Common myeloid progenitor, CD34-positive (primary cell): ENCODE measurements around the gene CHGA.

ENCODE experiments used
- CTCF ChIA-PET: fragments of 350-600 bp; sonication (Branson Sonifier 250); formaldehyde crosslinking; loops from one replicate; lab custom pipeline; 2021; ENCODE audit warnings: antibody characterized with exemption; lab: Charles Lee
- POLR2A ChIA-PET: fragments of 350-600 bp; sonication (Branson Sonifier 250); formaldehyde crosslinking; loops from one replicate; lab custom pipeline; 2021; ENCODE audit warnings: antibody characterized with exemption; lab: Charles Lee
- DNase-seq, 3 donors: peaks; one replicate each; pipeline versions ENCODE4 v3.0.0 to v3.0.0-alpha.2; 2013
- H3K27ac ChIP-seq, 2 experiments: 1 replicate in 1 of 2; 2 replicates in 1 of 2; pipeline ENCODE4 v1.7.0; 2013; ENCODE audit warnings: inconsistent platforms in 2 of 2, low read length in 2 of 2, mild to moderate bottlenecking in 2 of 2, low read depth in 1 of 2, moderate library complexity in 1 of 2; ENCODE audit not compliant: severe bottlenecking in 2 of 2, insufficient read depth in 1 of 2, poor library complexity in 1 of 2
- H3K27me3 ChIP-seq, 5 experiments: replicated peaks in 2 of 5; 1 replicate in 3 of 5; 2 replicates in 2 of 5; pipeline versions ENCODE4 v1.6.1 to v1.7.0; 2013; ENCODE audit warnings: low read length in 4 of 5, mild to moderate bottlenecking in 2 of 5, moderate library complexity in 2 of 5, inconsistent platforms in 1 of 5; ENCODE audit not compliant: insufficient read depth in 5 of 5, control insufficient read depth in 4 of 5
- H3K36me3 ChIP-seq, 4 experiments: 1 replicate in 2 of 4; 2 replicates in 2 of 4; pipeline versions ENCODE4 v1.6.1 to v1.7.0; 2013; ENCODE audit warnings: low read length in 3 of 4, control low read depth in 1 of 4, mild to moderate bottlenecking in 1 of 4; ENCODE audit not compliant: control insufficient read depth in 4 of 4, insufficient read depth in 4 of 4
- H3K4me1 ChIP-seq, 4 experiments: 1 replicate in 3 of 4; 2 replicates in 1 of 4; pipeline versions ENCODE4 v1.6.1 to v1.7.1; 2013; ENCODE audit warnings: low read length in 3 of 4, mild to moderate bottlenecking in 3 of 4, control low read depth in 1 of 4, inconsistent platforms in 1 of 4, moderate library complexity in 1 of 4; ENCODE audit not compliant: control insufficient read depth in 4 of 4, insufficient read depth in 4 of 4; ENCODE audit errors: control extremely low read depth in 1 of 4
- H3K4me3 ChIP-seq, 7 experiments: 1 replicate in 4 of 7; 2 replicates in 3 of 7; pipeline versions ENCODE4 v1.5.1 to v1.7.0; 2013; ENCODE audit warnings: mild to moderate bottlenecking in 7 of 7, low read length in 6 of 7, moderate library complexity in 6 of 7, inconsistent platforms in 2 of 7, low read depth in 2 of 7, control low read depth in 1 of 7; ENCODE audit not compliant: insufficient read depth in 4 of 7, control insufficient read depth in 1 of 7; ENCODE audit errors: extremely low read depth in 1 of 7
- H3K9me3 ChIP-seq, 5 experiments: 1 replicate in 4 of 5; 2 replicates in 1 of 5; pipeline versions ENCODE4 v1.6.1 to v1.7.1; 2013; ENCODE audit warnings: low read length in 4 of 5, mild to moderate bottlenecking in 2 of 5, inconsistent platforms in 1 of 5, low read depth in 1 of 5, moderate library complexity in 1 of 5; ENCODE audit not compliant: control insufficient read depth in 4 of 5, insufficient read depth in 2 of 5; ENCODE audit errors: control extremely low read depth in 1 of 5
- WGBS: methylation state at CpG from one replicate; pipeline ENCODE4 v1.1.5; 2013; ENCODE audit not compliant: insufficient coverage; 5-methylcytosine and 5-hydroxymethylcytosine counted together

CHGA gene

GRCh38 chr14:92962031-92962830 lies 39.3 kb downstream of the CHGA start:
- Histone ChIP-seq H3K9me3 (no peaks in the 10 kb centered on the region), H3K27ac (no peak overlapping the region), H3K4me1 (no peaks in the 10 kb centered on the region), H3K27me3 (no peaks in the 10 kb centered on the region), H3K36me3 (peaks cover 4 to 43% (median 30%) of the 10 kb centered on the region in 4 experiments), H3K4me3 (no peak overlapping the region)
- POLR2A ChIA-PET = no interaction called here
- no peak for DNase-seq
- 97% methylated on average over 18 of the region's 20 CpGs for WGBS
- CTCF ChIA-PET = interaction anchor here (1.0 to 1.8 kb wide), 3 partner anchors 8 to 155 kb away, joined by 3 to 6 read pairs (median 3); no protein-coding TSS in a partner anchor

DNA sequence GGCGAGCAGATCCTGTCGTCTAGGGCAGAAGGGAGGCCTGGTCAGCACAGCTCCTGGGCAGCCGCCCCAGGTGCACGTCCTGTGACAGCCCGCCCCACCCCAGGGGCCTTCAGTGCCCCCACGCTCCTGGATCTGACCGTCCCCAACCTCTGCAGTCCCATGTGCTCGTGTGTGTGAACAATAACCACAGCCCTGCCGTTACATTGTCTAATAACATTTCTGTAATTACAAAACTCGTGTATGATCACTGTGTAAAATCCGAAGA lies 39.8 kb downstream of the CHGA start:
- peaks cover 4 to 38% (median 27%) of the 10 kb centered on the region in 4 experiments for H3K36me3 ChIP-seq
- WGBS = 100% methylated on average over 5 of the region's 11 CpGs
- H3K4me3 ChIP-seq = no peak overlapping the region
- H3K4me1 ChIP-seq = no peaks in the 10 kb centered on the region
- POLR2A ChIA-PET = no interaction called here
- CTCF ChIA-PET = interaction anchor here (1.0 to 1.8 kb wide), 4 partner anchors 9 to 154 kb away, joined by 3 to 6 read pairs (median 3); no protein-coding TSS in a partner anchor
- H3K27ac ChIP-seq = no peak overlapping the region
- DNase-seq = no peak
- H3K9me3 ChIP-seq = peaks cover 0 to 3% (median 0%) of the 10 kb centered on the region in 5 experiments
- no peaks in the 10 kb centered on the region for H3K27me3 ChIP-seq

- POLR2A ChIA-PET = no interaction called here
- no peak overlapping the region for H3K4me3 ChIP-seq
- no peak for DNase-seq
- peaks cover 0 to 30% (median 20%) of the 10 kb centered on the region in 4 experiments for H3K36me3 ChIP-seq
- H3K9me3 ChIP-seq = peaks cover 0 to 3% (median 0%) of the 10 kb centered on the region in 5 experiments
- no peaks in the 10 kb centered on the region for H3K4me1 ChIP-seq
- H3K27me3 ChIP-seq = no peaks in the 10 kb centered on the region
- 96% methylated on average over 14 of the region's 14 CpGs for WGBS
- H3K27ac ChIP-seq = no peak overlapping the region
- CTCF ChIA-PET = interaction anchor here (1.1 to 1.8 kb wide), 3 partner anchors 10 to 153 kb away, joined by 3 to 6 read pairs (median 3); no protein-coding TSS in a partner anchor
These were observed 40.6 kb downstream of the CHGA start for GRCh38 chr14:92963301-92964123.

- H3K4me1 ChIP-seq = no peaks in the 10 kb centered on the region
- peaks cover 0 to 3% (median 0%) of the 10 kb centered on the region in 5 experiments for H3K9me3 ChIP-seq
- WGBS = 92% methylated on average over 10 of the region's 12 CpGs
- H3K4me3 ChIP-seq = no peak overlapping the region
- no peaks in the 10 kb centered on the region for H3K27me3 ChIP-seq
- no peak overlapping the region for H3K27ac ChIP-seq
- CTCF ChIA-PET = interaction anchor here (1.1 to 1.7 kb wide), 4 partner anchors 9 to 178 kb away, joined by 3 to 6 read pairs (median 4); no protein-coding TSS in a partner anchor
- POLR2A ChIA-PET = no interaction called here
- peaks cover 0 to 22% (median 15%) of the 10 kb centered on the region in 4 experiments for H3K36me3 ChIP-seq
- no peak for DNase-seq
These were observed 41.5 kb downstream of the CHGA start for GRCh38 chr14:92964124-92965109.

GRCh38 chr14:92965281-92965680 lies 42.3 kb downstream of the CHGA start:
- Histone ChIP-seq H3K4me1 (no peaks in the 10 kb centered on the region), H3K36me3 (peaks cover 0 to 23% (median 13%) of the 10 kb centered on the region in 4 experiments), H3K27ac (no peak overlapping the region), H3K27me3 (no peaks in the 10 kb centered on the region), H3K9me3 (peaks cover 0 to 3% (median 0%) of the 10 kb centered on the region in 5 experiments), H3K4me3 (no peak overlapping the region)
- no peak for DNase-seq
- ChIA-PET CTCF (interaction anchor here (1.3 to 1.7 kb wide), 3 partner anchors 10 to 177 kb away, joined by 4 to 6 read pairs (median 5); no protein-coding TSS in a partner anchor), POLR2A (no interaction called here)
- WGBS = no CpG with 5 or more reads among the region's 1 CpG

DNA sequence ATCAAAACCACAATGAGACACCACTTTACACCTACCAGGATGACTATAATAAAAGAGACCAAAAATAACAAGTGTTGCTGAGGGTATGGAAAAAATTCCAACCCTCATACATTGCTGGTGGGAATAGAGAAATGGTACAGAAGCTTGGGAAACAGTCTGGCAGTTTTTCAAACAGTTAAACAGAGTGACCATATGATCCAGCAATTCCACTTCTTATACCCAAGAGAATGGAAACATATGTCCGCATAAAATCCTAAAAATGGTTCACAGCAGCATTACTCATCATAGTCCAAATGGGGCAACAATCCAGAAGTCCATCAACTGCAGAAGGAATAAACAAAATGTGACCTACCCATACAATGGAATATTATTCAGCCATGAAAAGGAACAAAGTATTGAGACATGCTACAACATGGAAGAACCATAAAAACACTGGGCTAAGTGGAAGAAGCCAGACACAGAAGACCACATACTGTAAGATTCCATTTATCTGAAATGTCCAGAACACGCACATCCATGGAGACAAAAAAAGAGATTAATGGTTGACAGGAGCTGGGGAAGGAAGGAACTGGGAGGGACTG lies 44.5 kb downstream of the CHGA start:
- POLR2A ChIA-PET = no interaction called here

More for the DNA sequence above, 44.5 kb downstream of the CHGA start:
- no peaks in the 10 kb centered on the region for H3K27me3 ChIP-seq
- peaks cover 0 to 5% (median under 1%) of the 10 kb centered on the region in 4 experiments for H3K36me3 ChIP-seq
- no peak overlapping the region for H3K27ac ChIP-seq
- peaks cover 0 to 3% (median 0%) of the 10 kb centered on the region in 5 experiments for H3K9me3 ChIP-seq
- H3K4me1 ChIP-seq = no peaks in the 10 kb centered on the region
- H3K4me3 ChIP-seq = no peak overlapping the region
- DNase-seq = no peak
- CTCF ChIA-PET = interaction anchor here (0.9 to 1.4 kb wide), 2 partner anchors 14 to 165 kb away, joined by 3 read pairs; no protein-coding TSS in a partner anchor
- WGBS = 100% methylated on average over 1 of the region's 2 CpGs
